ENCODE measurements around the gene LMNA.
A peak's percentile ranks its signal among the peaks of the same experiment; 100 is the strongest.
"Not testable (repeated sequence)": the region's sequence is repeated elsewhere in the genome, so short reads cannot be mapped to it uniquely, and the experiment has no call there.

Gene LMNA

DNA sequence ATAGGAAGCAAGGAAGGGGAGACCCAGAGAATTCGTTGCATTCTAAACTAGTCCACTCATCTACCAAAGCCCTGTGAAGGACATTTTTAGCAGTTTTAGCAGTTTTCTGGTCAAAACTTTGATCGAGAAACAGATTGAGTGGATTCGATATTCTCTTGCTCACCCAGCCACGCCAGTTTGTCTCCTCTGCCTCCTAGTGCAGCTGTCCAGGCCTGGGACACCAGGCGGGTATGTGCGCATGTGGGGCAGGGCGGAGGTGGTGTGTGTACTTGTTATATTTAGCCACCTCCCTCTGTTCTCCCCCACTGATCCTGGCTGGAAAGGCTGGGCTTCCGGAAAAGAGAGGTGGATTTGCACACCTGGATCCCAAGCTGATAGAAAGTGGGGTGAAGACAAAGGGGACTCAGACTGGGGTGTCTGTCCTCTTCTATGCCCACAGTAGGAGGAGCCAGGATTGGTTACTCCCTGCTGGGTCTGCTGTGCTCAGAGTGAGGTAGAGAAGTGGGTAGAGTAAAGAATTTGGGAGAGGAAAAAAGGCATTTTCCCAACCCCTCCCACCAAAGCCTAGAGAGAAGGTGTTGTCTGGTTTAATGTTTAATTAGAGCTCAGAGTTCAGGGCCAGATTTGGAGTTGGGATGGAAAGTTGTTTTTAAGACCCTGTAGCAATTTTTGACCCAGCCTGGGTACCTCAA lies 3.8 kb downstream of the LMNA start:
- DNase-seq (ENCODE audit: extremely low spot score, insufficient read length, low read depth) = no peak
- FAIRE-seq = no peak

GRCh38 chr1:156119503-156120209 lies 5.1 kb downstream of the LMNA start:
- no peak for FAIRE-seq
- no peak for DNase-seq (ENCODE audit: extremely low spot score, insufficient read length, low read depth)

DNA sequence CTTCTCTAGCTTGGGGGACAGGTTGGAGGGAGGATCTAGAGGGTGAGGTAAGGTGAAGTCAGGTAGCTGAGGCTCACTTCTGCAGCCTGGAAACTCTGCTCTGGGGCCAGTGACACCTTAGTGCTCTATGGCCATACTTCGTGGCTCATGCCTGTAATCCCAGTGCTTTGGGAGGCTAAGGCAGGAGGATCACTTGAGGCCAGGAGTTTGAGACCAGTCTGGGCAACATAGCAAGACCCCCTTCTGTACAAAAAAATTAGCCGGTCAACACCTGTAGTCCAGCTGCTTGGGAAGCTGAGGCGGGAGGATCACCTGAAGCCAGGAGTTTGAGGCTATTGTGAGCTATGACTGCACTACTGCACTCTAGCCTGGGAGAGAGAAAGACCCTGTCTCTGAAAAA lies 5.8 kb downstream of the LMNA start:
- no peak for FAIRE-seq
- no peak for DNase-seq (ENCODE audit: extremely low spot score, insufficient read length, low read depth)

- not testable (repeated sequence) for FAIRE-seq; DNase-seq (ENCODE audit: extremely low spot score, insufficient read length, low read depth)
These were observed 6.5 kb downstream of the LMNA start for GRCh38 chr1:156121005-156121404.

DNA sequence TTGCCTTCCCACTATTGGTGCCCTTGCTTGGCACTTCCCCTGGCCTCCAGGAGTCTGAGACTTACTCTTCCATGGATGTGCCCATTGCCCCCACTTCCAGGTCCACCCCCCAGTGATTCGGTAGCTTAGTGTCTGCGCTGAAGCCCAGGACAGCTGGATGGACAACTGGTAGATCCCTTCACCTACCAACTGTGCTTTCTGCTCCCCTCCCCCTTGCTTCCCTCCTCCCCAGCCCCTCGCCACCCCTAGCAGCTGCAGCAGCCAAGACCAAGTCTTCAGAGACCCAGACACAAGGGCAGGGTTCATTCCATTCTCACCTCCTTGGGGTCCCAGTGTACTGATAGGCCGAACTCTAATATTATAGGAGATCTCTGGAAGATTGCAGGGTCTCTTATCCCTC lies 6.9 kb downstream of the LMNA start:
- DNase-seq (ENCODE audit: extremely low spot score, insufficient read length, low read depth) (no peak), FAIRE-seq (no peak)

GRCh38 chr1:156122086-156122485 lies 7.6 kb downstream of the LMNA start:
- no peak for FAIRE-seq
- DNase-seq (ENCODE audit: extremely low spot score, insufficient read length, low read depth) = no peak

- FAIRE-seq (no peak), DNase-seq (ENCODE audit: extremely low spot score, insufficient read length, low read depth) (no peak)
These were observed 8.2 kb downstream of the LMNA start for GRCh38 chr1:156122519-156123355.

DNA sequence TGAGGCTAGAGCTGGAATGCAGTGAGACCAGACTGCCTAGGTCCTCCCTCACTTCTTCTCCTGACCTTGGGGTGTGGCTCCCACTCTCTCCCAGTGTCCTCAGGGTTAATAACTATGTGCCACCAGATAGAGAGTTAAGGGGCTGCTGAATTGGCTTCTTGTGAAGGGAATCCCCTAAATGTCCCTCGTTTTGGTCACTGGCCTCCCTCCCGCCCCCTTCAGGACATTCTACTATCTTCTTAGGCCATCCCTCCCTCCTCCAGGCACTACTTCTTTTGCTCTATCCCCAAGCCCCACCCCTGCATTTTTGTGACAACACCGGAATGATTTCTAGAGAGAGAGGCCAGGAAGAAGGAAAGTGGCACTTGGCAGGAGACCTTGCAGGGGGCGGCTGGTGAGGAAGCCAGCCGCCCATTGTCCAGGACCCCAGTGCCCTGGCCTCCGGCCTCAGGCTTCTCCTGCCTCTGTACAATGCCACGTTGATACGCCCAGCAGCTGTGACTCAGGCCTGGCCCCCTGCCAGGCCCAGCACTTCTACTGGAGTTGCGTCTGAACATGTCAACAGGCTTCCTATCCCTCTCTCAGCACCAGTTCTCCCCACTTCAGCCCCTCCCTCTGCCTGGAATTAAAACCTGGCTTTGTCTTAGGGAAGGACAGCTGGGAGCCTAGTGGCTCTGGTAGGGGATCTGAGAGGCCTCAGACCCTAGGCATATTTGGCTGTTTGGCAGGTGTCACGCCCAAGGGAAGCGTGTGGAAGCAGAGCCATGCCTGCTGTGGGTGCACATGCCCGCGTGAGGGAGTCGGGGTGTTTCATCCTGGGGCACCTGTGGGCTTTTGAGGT lies 9.1 kb downstream of the LMNA start:
- FAIRE-seq (no peak), DNase-seq (ENCODE audit: extremely low spot score, insufficient read length, low read depth) (no peak)

GRCh38 chr1:156124557-156125483 lies 10.3 kb downstream of the LMNA start:
- FAIRE-seq = no peak
- no peak for DNase-seq (ENCODE audit: extremely low spot score, insufficient read length, low read depth)

DNA sequence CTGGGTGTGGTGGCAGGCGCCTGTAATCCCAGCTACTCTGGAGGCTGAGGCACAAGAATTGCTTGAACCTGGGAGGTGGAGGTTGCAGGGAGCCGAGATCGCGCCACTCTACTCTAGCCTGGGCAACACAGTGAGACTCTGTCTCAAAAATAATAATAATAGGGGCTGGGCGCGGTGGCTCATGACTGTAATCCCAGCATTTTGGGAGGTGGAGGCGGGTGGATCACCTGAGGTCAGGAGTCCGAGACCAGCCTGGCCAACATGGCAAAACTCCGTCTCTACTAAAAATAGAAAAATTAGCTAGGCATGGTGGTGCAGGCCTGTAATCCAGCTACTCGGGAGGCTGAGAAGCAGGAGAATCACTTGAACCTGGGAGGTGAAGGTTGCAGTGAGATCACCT lies 11.0 kb downstream of the LMNA start:
- not testable (repeated sequence) for DNase-seq (ENCODE audit: extremely low spot score, insufficient read length, low read depth); FAIRE-seq

DNA sequence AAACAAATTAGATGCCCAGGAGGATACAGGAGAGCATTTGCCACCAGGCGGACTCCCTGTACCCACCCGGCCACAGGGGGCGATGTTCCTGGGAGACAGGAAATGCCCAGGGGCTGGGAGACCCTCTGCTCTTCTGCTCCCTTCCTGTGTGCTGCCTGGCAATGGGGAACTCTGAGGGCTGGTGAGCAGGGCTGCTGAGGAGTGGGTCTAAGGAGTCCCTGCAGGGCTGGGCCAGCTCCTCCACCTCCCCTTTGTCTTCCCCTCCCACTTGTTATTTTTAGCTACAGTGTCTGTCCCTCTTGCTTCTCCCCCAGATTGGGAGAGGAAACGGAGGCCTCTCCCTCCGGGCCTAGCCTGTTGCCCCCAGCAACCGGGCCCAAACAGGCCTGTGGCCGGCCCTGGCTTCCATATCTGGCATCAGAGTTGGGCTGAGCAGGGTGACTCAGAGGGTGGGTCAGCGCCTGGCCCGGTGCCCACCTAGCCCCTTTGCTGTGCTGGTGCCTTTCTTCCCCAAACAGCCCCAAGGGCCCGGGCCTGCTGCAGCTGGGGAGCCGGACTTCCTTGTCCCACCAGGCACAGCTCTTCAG lies 11.6 kb downstream of the LMNA start:
- DNase-seq (ENCODE audit: extremely low spot score, insufficient read length, low read depth) (no peak), FAIRE-seq (peak; percentile 59)

DNA sequence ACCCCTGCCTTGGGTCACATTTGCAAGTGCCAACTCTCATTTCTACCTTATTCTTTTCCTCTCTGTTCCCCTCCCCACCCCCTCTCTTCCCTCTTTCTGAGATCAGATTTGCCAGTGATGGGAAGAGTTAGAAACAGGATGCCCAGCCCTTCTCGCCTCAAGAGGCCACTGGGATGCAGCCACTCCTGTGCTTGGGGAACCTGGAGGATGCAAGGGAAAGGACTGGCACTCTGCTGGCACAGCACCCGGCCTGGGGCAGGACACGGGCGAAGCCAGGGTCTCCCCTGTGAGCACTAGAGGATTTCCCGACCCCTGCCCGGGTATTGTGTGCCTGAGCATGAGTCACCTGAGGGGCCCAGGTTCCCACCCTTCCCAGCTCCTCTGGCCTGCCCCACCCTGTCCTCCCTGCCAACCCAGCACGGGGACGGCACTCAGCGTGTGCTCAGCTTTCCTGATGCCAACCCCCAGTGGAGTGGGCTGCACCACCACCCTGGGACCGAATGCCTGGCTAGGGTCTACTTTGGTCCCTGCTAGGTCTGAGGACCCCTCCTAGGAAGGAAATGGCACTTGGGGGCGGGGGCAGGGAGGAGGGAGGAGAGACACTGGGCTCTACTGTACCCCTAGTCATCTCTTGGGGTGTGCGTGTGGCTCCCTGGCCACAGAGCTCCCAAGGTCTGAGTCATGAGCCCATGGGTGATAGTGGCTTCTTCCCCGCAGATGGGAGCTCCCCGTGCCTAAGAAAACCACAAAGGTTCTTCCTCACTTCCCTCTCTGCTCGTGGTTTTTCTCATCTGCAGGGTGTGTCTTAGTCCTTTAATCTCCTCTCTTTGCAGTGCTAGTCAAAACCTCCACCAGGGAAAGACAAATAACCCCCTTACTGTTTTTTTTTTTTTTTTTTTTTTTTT lies 12.4 kb downstream of the LMNA start:
- DNase-seq (ENCODE audit: extremely low spot score, insufficient read length, low read depth) (no peak), FAIRE-seq (peak; percentile 91)

DNA sequence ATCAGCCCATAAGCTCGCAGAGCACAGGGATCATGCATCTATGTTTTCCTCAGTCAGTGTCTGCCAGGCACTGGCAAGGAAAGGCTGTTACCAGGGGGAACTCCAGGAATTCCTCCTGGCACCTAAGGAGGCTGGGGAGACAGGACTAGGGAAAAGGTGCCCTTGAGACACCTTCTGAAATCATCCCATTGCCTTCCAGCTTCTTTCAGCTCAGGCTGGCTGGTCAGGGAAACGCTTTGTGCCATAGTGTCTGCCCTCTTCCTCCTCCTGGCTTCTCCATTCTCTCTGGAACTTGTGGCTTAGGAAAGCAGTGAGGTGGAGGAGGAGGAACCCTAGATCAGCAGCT lies 13.8 kb downstream of the LMNA start:
- FAIRE-seq = no peak
- no peak for DNase-seq (ENCODE audit: extremely low spot score, insufficient read length, low read depth)

- no peak for FAIRE-seq
- no peak for DNase-seq (ENCODE audit: extremely low spot score, insufficient read length, low read depth)
These were observed 14.4 kb downstream of the LMNA start for GRCh38 chr1:156128654-156129597.

- DNase-seq (ENCODE audit: extremely low spot score, insufficient read length, low read depth) (no peak), FAIRE-seq (peak; percentile 73)
These were observed 15.4 kb downstream of the LMNA start for GRCh38 chr1:156129687-156130577.

DNA sequence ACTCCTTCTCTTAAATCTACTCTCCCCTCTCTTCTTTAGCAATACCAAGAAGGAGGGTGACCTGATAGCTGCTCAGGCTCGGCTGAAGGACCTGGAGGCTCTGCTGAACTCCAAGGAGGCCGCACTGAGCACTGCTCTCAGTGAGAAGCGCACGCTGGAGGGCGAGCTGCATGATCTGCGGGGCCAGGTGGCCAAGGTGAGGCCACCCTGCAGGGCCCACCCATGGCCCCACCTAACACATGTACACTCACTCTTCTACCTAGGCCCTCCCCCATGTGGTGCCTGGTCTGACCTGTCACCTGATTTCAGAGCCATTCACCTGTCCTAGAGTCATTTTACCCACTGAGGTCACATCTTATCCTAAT lies 16.0 kb downstream of the LMNA start:
- no peak for DNase-seq (ENCODE audit: extremely low spot score, insufficient read length, low read depth)
- FAIRE-seq = no peak

All from GM18507 (cell line).